IMR-90 (cell line): Measurements from ENCODE around the gene DGKH.

Experiments
- NFE2L2 ChIP-seq: fragments of 150-350 bp; IDR thresholded peaks from 2 replicates; pipeline ENCODE4 v1.6.1; 2016; ENCODE audit warnings: low read depth, mild to moderate bottlenecking, low read length
- POLR2A ChIP-seq: IDR thresholded peaks from 2 replicates; pipeline ENCODE4 v1.6.1; 2012; ENCODE audit warnings: mild to moderate bottlenecking, low read depth, low read length
- RAD21 ChIP-seq: IDR thresholded peaks from 2 replicates; pipeline ENCODE4 v1.6.1; 2012; ENCODE audit warnings: low read length, improper control_type of control experiment
- RCOR1 ChIP-seq: IDR thresholded peaks from 2 replicates; pipeline ENCODE4 v1.6.1; 2012; ENCODE audit warnings: mild to moderate bottlenecking, low read length, improper control_type of control experiment; ENCODE audit not compliant: insufficient replicate concordance
- RFX5 ChIP-seq: IDR thresholded peaks from 2 replicates; pipeline ENCODE4 v1.8.0; 2012; ENCODE audit warnings: low read depth, mild to moderate bottlenecking, low read length, moderate library complexity
- SMC3 ChIP-seq: fragments of 150-350 bp; IDR thresholded peaks from 2 replicates; pipeline ENCODE4 v1.6.1; 2016; ENCODE audit warnings: low read depth, mild to moderate bottlenecking, antibody characterized with exemption, low read length, moderate library complexity
- TF ChIP-seq, protein P1 (sequence below): conservative IDR thresholded peaks from 2 replicates; pipeline ENCODE4 v1.5.1; 2012; ENCODE audit warnings: mild to moderate bottlenecking, low read depth, low read length, improper control_type of control experiment
- TF ChIP-seq, protein P2 (sequence below): fragments of 150-350 bp; IDR thresholded peaks from 2 replicates; pipeline ENCODE4 v1.6.1; 2016; ENCODE audit warnings: low read depth, mild to moderate bottlenecking, low read length, moderate library complexity, borderline replicate concordance

DNA sequence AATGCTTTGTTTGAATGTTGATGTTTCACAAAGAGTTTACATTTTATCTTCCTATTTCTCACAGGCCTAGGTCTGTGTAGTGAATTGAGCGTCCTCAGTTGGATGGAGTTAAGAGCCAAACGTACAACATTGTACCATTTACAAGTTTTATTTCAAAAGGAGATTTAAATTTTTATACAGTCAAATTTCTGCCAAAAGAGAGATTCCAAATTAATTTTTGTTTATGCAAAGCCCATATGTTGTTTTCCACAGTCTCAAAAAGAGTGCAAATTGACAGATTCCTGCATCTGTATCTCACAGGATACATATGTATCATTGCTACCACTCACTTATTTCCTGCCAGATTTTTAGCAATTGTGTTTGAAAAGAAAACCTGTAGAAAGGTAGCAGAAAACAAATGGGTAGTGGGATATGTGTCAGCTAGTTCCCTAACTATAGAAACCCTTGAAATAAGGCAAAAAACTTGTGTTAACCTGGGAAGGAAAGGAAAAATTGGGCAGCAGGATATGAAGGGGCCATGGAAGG lies 46.1 kb downstream of the DGKH start:
- TF ChIP-seq, protein P1, sequence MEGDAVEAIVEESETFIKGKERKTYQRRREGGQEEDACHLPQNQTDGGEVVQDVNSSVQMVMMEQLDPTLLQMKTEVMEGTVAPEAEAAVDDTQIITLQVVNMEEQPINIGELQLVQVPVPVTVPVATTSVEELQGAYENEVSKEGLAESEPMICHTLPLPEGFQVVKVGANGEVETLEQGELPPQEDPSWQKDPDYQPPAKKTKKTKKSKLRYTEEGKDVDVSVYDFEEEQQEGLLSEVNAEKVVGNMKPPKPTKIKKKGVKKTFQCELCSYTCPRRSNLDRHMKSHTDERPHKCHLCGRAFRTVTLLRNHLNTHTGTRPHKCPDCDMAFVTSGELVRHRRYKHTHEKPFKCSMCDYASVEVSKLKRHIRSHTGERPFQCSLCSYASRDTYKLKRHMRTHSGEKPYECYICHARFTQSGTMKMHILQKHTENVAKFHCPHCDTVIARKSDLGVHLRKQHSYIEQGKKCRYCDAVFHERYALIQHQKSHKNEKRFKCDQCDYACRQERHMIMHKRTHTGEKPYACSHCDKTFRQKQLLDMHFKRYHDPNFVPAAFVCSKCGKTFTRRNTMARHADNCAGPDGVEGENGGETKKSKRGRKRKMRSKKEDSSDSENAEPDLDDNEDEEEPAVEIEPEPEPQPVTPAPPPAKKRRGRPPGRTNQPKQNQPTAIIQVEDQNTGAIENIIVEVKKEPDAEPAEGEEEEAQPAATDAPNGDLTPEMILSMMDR: no peak
- no peak for TF ChIP-seq SMC3
- TF ChIP-seq POLR2A: no peak
- no peak for TF ChIP-seq NFE2L2
- TF ChIP-seq RCOR1: no peak
- no peak for TF ChIP-seq RFX5
- TF ChIP-seq, protein P2, sequence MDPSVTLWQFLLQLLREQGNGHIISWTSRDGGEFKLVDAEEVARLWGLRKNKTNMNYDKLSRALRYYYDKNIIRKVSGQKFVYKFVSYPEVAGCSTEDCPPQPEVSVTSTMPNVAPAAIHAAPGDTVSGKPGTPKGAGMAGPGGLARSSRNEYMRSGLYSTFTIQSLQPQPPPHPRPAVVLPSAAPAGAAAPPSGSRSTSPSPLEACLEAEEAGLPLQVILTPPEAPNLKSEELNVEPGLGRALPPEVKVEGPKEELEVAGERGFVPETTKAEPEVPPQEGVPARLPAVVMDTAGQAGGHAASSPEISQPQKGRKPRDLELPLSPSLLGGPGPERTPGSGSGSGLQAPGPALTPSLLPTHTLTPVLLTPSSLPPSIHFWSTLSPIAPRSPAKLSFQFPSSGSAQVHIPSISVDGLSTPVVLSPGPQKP: no peak
- no peak for TF ChIP-seq RAD21
